A549 treated with GW870086 at 1 μM for 4 hours (cell line): ENCODE data around the gene VAMP5. TPM values are rescaled to one million over a fixed set of nuclear protein-coding genes. Genes with fewer than 3 reads are reported as not detected.

Experiments
- total RNA-seq: library from RNA; stranded (reverse); fragments of 200-300 nt; extraction: Qiagen RNA extraction; gene quantifications from 5 replicates; pipeline ENCODE4 v1.2.3, GENCODE V29; 2022; ENCODE audit warnings: low read depth

Gene VAMP5, protein sequence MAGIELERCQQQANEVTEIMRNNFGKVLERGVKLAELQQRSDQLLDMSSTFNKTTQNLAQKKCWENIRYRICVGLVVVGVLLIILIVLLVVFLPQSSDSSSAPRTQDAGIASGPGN
- 0.28 to 0.31 TPM in 2 of 5 replicates, not detected in the others for total RNA-seq

DNA sequence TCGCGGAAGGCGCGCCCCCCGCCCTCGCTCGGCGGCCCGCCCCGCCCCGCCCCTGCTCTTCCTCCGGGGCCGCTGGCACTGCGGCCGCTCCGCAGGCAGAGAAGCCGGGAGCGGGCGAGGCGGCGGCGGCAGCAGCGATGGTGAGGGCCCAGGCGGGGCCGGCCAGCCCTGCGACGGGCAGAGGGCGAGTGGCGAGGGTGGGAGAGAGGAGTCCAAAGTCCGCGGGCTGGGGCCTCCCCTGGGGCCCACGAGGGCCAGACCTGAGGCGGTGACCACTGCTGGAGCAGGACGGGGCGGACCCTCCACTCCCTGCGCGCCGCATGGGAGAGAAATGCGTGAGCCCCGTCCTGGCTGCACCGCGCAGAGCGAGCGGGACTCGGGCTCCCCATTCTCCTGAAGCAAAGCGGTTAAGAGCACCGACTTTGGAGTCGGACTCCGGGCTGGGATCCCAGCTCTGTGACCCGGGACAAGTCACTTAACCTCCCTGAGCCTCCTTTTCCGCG lies at the start of gene VAMP5:
Gene VAMP5 (plus strand): TSS at position 78 of the 503 bp plus-strand sequence. CDS start 60 bp downstream, at position 138.

DNA sequence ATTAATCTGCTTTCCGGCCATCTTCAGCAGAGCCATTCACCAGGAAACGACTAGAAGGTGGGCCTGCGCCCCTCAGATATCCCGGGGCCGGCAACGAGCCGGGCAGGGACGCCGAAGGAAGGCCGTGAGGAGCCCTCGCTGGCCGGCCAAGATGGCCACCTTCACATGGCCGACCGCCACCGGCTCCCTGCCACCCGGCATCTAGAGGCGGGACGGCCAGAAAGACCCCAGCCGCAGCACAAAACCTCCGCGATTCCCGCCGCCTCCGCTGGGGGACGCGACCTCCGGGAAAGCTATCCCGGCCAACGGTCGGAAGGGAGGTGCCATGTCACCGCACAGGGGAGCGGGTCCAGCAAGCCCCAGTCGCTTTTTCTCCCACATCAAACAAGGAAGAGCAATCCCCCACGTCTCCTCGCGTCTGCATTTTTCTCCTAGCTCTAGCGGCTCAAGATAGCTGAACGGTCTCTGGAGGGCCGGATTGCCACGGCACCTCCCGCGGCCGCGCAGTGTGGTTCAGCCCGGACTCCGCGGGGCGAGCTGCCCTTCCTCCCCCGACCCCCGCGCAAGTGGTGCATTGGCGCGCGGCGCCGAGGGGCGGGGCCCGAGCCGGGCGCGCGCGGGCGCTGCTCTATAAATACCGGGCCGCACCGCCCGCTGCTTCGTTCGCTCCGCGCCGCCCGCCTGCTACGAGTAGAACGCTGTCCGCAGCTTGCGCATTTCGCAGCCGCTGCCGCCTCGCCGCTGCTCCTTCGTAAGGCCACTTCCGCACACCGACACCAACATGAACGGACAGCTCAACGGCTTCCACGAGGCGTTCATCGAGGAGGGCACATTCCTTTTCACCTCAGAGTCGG lies 45.5 kb upstream of the VAMP5 start, which contains the start of gene MAT2A:
Gene MAT2A (plus strand): TSS at position 662 of the 854 bp plus-strand sequence. CDS start 120 bp downstream, at position 782.

DNA sequence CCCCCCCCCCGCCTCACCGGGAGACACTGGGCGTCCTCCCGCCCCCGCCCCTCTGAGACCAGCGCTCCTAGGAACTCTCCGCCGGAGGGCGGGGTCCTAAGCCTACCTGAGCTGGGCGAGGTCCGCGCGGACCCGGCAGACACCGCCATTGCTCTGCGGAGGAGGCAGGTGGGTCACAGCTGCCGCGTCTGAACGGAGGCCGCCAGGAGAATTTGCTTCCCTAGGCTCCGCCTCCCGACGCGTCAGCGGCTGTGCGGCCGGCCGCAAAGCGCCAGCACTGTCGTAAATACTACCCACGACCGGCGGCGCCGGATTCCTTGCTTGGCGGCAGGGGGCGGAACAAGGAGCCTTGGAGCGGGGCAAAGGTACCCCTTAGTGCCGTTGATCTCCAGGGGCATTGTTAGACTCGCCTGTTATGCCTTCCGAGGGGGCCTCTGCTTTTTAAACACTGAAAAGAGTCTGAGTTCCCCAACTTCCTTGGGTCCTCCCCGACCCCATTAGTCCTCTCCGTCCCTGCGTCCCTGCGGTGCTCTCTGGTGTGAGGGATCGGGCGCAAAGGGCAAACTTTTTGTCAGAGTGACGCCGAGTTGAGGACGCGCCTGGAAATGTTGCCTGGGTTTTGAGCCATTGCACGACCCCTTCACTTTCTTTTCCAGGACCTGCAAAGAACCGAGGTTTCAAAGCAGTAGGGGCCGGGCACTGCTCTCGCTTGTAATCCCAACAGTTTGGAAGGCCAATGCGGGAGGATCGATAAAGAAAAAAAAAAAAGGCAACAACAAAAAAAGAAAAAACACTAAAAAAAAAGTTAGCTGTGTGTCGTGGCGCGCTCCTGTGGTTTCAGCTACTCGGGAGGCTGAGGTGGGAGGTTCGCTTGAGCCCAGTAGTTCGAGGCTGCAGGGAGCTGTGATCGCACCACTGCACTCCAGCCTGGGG lies 22.7 kb upstream of the VAMP5 start, which contains the start of gene GGCX:
Gene GGCX (minus strand): TSS at position 214 of the 933 bp plus-strand sequence. CDS start 65 bp downstream, at position 149.

DNA sequence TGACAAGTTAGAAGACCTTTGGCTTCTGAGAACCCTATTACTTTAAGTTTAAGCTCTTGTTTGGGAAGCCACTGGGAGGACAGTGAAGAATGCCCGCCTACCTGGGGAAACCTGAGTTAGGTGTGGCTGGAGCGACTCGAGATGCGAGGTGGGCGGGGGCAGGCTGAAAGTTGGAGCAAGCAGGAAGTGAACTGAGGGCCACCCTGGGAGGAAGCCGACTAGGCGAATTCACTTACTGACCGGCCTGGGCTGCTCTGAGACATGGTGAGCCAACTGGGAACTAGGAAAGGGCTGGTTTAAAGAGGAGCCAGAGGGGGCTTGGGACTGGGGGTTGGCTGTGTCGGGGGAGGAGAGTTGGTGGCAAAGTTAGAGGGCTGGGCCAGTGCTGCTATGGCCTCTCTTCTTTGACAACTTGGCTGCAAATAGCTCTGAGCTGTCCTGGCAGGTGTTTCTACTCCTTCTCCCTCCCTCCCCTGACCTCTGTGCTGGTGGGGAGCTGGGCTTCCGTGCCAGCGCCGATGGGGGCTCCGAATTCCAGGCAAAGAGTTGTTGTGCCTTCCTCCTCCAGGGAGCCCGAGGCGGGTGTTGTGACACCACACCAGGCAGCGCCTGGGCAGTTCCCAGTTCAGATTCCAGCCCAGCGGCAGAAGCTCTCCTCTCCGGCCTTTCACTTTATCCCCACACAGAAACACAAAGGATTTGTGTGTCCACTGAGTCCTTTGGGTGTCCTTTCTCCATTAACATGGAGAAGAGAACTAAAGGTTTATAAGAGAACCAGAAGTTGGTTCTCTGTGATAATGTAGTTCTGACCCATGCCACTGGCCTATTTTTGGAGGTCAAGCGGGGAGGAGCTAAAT lies 6.6 kb upstream of the VAMP5 start, which contains the start of gene VAMP8:
Gene VAMP8 (plus strand): TSS at position 201 of the 857 bp plus-strand sequence. CDS start 61 bp downstream, at position 262.

DNA sequence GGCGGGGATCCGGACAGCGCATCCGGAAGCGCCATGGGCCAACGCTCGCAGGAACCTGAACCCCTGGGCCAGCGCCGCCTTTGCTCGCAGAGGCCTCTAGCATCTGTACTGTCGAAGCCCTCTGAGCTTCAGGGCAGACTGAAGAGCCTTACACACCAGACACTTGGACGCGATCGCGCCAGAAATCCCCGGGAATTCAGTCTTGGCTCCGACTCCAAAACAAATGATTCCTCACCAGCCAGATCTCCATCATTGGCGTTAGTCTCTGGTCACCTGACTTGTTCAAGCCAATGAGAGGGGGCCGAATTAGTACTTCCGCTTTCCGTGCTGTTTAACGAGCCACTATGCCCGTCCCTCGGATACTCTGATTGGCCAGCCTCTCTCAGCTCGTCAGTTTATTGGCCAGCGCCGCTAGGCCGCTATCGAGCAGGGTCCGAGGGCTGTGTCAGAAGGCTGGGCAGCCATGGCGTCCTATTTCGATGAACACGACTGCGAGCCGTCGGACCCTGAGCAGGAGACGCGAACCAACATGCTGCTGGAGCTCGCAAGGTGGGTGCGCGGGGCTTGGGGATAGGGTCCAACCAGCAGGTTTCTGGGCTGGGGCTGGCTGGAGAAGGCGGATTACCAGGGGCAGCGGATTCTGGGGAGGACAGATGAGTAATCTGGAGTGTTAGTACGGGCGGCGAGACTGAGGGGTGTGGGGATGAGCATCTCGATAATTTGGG lies 11.2 kb downstream of the VAMP5 start, which contains the start of gene RNF181:
Gene RNF181 (plus strand): TSS at position 445 of the 725 bp plus-strand sequence. CDS start 19 bp downstream, at position 464.

DNA sequence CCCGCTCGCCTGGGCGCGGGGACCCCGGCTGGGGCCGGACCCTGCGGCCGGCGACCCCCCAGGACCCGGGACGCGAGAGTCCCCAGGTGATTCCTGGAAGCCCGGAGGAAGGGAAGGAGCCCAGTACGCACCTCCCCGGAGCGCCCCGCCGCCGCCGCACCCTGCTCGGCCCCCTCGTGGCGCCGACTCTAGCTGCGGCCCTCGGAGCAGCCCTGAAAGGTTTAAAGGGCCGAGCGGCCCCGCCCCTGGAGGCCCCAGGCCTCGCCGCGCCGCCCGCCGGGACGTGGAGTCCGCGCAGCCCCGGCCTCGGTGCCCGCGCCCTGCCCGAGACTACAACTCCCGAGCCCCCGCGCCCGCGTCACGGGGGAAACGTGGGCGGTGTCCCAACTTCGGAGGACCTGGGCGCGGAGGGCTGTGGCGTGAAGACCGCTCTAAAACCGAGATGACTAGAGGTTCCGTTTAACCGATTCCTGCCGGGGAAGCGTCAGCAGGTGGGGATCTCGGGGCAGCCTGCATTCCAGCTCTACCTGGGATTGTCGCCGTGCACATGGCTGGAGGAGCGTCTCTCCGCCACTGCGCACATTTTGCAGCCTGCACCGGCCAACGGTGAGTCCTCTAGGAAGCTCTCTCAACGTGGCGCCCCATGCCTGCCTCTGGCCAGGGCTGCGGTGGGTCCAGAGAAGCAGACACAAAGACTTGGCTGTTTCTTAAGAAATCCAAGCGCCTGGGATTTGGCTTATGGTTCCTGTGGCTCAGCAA lies 18.4 kb downstream of the VAMP5 start, which contains the start of gene TMEM150A:
Gene TMEM150A (minus strand): TSS at position 223 of the 759 bp plus-strand sequence. CDS start 750 bp downstream, outside the sequence.

DNA sequence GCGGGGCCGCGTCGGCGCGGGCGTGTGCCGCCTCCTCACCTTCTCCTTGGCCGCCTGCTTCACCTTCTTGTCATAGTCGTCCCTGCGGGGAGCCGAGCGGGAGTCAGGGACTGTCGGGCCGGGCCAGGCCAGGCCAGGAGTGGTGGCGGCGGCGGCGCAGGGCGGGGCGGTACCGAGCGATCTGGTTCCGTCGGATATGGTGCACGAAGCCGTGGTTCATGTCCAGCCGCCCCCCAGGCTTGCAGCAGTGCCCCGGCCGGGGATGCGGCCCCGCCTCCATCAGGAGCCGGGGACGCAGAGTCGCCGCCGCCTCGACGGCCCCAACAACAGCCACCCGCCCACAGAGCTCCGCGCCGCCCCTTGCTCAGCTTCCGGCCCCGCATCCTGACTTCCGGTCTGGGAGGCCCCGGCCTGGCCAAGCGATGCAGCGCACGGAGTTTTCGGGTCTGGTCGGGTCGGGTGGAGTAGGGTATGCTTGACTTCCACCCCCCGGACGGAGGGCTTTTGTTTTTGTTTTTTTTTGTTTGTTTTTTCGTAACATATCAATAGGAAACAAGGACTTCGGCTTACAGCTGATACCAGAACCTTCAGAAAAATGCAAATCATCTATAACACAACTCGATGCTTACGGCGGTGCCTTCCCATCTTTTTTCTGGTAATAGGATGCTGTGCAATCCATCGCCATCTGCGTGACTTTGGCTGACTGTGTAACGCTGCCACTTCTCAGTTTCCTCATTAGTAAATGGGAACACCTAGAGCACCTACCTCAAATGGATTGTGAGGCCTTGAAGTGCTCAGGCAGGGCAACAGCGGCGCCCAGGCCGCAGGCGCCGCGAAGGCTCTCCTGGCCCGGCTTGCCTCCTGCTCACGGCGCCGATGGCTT lies 27.7 kb downstream of the VAMP5 start, which contains the start of gene C2orf68:
Gene C2orf68 (minus strand): TSS at position 362 of the 883 bp plus-strand sequence. CDS start 82 bp downstream, at position 280.

Other genes with a start within 250 kb of the VAMP5 start
- 46.0 to 55.7 TPM (median 53.1 TPM) in 5 replicates for gene RETSAT, start 229.9 kb upstream of the VAMP5 start, total RNA-seq
- gene ELMOD3, start 229.7 kb upstream of the VAMP5 start, total RNA-seq, result 10.4 to 13.1 TPM (median 12.4 TPM) in 5 replicates
- gene CAPG, start 174.1 kb upstream of the VAMP5 start, total RNA-seq, result 86.9 to 120 TPM (median 101 TPM) in 5 replicates
- 0.54 to 0.99 TPM (median 0.62 TPM) in 5 replicates for gene SH2D6, start 165.7 kb upstream of the VAMP5 start, total RNA-seq
- gene MAT2A, start 45.3 kb upstream of the VAMP5 start, total RNA-seq, result 532 to 563 TPM (median 545 TPM) in 5 replicates
- 41.7 to 44.9 TPM (median 44.0 TPM) in 5 replicates for gene GGCX, start 22.9 kb upstream of the VAMP5 start, total RNA-seq
- 15.8 to 18.4 TPM (median 17.3 TPM) in 5 replicates for gene VAMP8, start 6.8 kb upstream of the VAMP5 start, total RNA-seq
- 182 to 190 TPM (median 190 TPM) in 5 replicates for gene RNF181, start 11.3 kb downstream of the VAMP5 start, total RNA-seq
- gene TMEM150A, start 18.3 kb downstream of the VAMP5 start, total RNA-seq, result 11.7 to 15.1 TPM (median 13.9 TPM) in 5 replicates
- 20.2 to 27.4 TPM (median 23.4 TPM) in 5 replicates for gene C2orf68, start 27.6 kb downstream of the VAMP5 start, total RNA-seq
- gene USP39, start 31.8 kb downstream of the VAMP5 start, total RNA-seq, result 68.0 to 77.1 TPM (median 71.1 TPM) in 5 replicates
- gene SFTPB, start 83.8 kb downstream of the VAMP5 start, total RNA-seq, result 0.09 to 0.29 TPM (median 0.21 TPM) in 4 of 5 replicates, not detected in the other
- gene GNLY, start 109.9 kb downstream of the VAMP5 start, total RNA-seq, result 0.28 TPM in 1 of 5 replicates, not detected in the others
- gene ATOH8, start 169.6 kb downstream of the VAMP5 start, total RNA-seq, result 7.2 to 10.5 TPM (median 8.1 TPM) in 5 replicates